HG03457 (cell line): ENCODE results near the gene ITGA7.

ENCODE experiments used
- ATAC-seq: cut with Tn5 transposase; IDR thresholded peaks from one replicate; pipeline ENCODE4 v1.9.1; 2021; ENCODE audit warnings: moderate number of reproducible peaks; ENCODE audit not compliant: unreplicated experiment

The ITGA7 gene

GRCh38 chr12:55720071-55720564 is 12.4 kb upstream of the ITGA7 start, which contains the start of gene RDH5:
RDH5 (plus strand) TSS chr12:55720393; CDS start chr12:55721185, 792 bp downstream.
- ATAC-seq, result no peak

- no peak for ATAC-seq
Observed at GRCh38 chr12:55719371-55719770, 11.7 kb upstream of the ITGA7 start.

- ATAC-seq, result no peak
Observed at GRCh38 chr12:55718624-55719275, 11.0 kb upstream of the ITGA7 start.

GRCh38 chr12:55718015-55718414 is 10.3 kb upstream of the ITGA7 start:
- no peak for ATAC-seq

- ATAC-seq, result no peak
Observed at GRCh38 chr12:55717011-55718007, 9.6 kb upstream of the ITGA7 start.

GRCh38 chr12:55716582-55716957 is 8.9 kb upstream of the ITGA7 start:
- no peak for ATAC-seq

GRCh38 chr12:55715833-55716581 is 8.3 kb upstream of the ITGA7 start, which contains the start of gene BLOC1S1:
BLOC1S1 (plus strand) TSS chr12:55716046; CDS start chr12:55716052, 6 bp downstream.
- ATAC-seq, result peak; percentile 82

- ATAC-seq, result no peak
Observed at GRCh38 chr12:55715169-55715764, 7.6 kb upstream of the ITGA7 start.

- ATAC-seq, result no peak
Observed at GRCh38 chr12:55713721-55714120, 6.0 kb upstream of the ITGA7 start.

- ATAC-seq, result no peak
Observed at GRCh38 chr12:55712700-55713415, 5.2 kb upstream of the ITGA7 start.

GRCh38 chr12:55711786-55712553 is 4.3 kb upstream of the ITGA7 start:
- no peak for ATAC-seq

GRCh38 chr12:55708695-55709233 is 1.1 kb upstream of the ITGA7 start:
- ATAC-seq, result no peak

GRCh38 chr12:55707219-55707671 is 459 bp downstream of the ITGA7 start:
- ATAC-seq, result no peak

- ATAC-seq, result no peak
Observed at GRCh38 chr12:55706568-55707218, 1.0 kb downstream of the ITGA7 start.

GRCh38 chr12:55705782-55706402 is 1.8 kb downstream of the ITGA7 start:
- ATAC-seq, result no peak

- no peak for ATAC-seq
Observed at GRCh38 chr12:55704824-55705718, 2.6 kb downstream of the ITGA7 start.
